22Rv1 (cell line): ENCODE results near the gene HNRNPA1L2.

ENCODE experiments used
- ZFX ChIP-seq: fragments of 450-650 bp; IDR thresholded peaks from 2 replicates; pipeline ENCODE4 v1.6.1; 2017; ENCODE audit warnings: antibody characterized with exemption, borderline replicate concordance
- TF ChIP-seq, protein P1 (sequence below): fragments of 450-650 bp; IDR thresholded peaks from 2 replicates; pipeline ENCODE4 v1.5.1; 2017; ENCODE audit warnings: mild to moderate bottlenecking

DNA sequence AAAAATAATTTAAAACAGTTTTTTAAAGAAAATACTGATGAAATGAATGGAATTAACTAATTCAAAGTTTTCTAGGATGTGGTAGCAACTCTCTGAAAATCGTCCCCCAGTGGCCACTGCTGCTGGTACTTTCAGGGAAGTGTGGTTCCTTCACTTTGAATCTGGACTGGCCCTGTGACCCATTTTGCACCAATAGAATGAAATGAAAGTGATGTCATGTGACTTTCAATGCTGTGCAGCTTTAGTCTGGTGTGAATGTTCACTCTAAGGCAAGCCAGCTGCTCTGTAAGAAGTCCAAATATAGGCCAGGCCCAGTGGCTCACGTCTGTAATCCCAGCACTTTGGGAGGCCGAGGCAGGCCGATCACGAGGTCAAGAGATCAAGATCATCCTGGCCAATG lies 26.4 kb upstream of the HNRNPA1L2 start:
- TF ChIP-seq, protein P1, sequence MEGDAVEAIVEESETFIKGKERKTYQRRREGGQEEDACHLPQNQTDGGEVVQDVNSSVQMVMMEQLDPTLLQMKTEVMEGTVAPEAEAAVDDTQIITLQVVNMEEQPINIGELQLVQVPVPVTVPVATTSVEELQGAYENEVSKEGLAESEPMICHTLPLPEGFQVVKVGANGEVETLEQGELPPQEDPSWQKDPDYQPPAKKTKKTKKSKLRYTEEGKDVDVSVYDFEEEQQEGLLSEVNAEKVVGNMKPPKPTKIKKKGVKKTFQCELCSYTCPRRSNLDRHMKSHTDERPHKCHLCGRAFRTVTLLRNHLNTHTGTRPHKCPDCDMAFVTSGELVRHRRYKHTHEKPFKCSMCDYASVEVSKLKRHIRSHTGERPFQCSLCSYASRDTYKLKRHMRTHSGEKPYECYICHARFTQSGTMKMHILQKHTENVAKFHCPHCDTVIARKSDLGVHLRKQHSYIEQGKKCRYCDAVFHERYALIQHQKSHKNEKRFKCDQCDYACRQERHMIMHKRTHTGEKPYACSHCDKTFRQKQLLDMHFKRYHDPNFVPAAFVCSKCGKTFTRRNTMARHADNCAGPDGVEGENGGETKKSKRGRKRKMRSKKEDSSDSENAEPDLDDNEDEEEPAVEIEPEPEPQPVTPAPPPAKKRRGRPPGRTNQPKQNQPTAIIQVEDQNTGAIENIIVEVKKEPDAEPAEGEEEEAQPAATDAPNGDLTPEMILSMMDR = no peak
- TF ChIP-seq ZFX = no peak
